ENCODE data around the gene CD48.
"Not testable (repeated sequence)": the region's sequence is repeated elsewhere in the genome, so short reads cannot be mapped to it uniquely, and the experiment has no call there.

CD48 gene

GRCh38 chr1:160718210-160718609 lies 6.6 kb upstream of the CD48 start:
- Histone ChIP-seq H3K27me3 (ENCODE audit: insufficient read depth, low read length, poor library complexity, severe bottlenecking) (no peaks in the 10 kb centered on the region), H4K20me1 (ENCODE audit: insufficient read depth, low read length, poor library complexity, severe bottlenecking) (no peaks in the 10 kb centered on the region), H3K4me3 (ENCODE audit: low read length, poor library complexity, severe bottlenecking) (no peak overlapping the region)

GRCh38 chr1:160717306-160717705 lies 5.7 kb upstream of the CD48 start:
- Histone ChIP-seq H3F3A (ENCODE audit: low read depth) (no peaks in the 10 kb centered on the region), H3K9ac (ENCODE audit: low read depth, low read length, poor library complexity, severe bottlenecking) (no peak overlapping the region), H3K27me3 (ENCODE audit: insufficient read depth, low read length, poor library complexity, severe bottlenecking) (no peaks in the 10 kb centered on the region), H3K4me1 (ENCODE audit: insufficient read depth, low read length, poor library complexity, severe bottlenecking) (peaks cover 21% of the 10 kb centered on the region), H3K9me2 (replicated peaks; ENCODE audit: low read depth, low read length) (no peaks in the 10 kb centered on the region), H4K20me1 (ENCODE audit: insufficient read depth, low read length, poor library complexity, severe bottlenecking) (no peaks in the 10 kb centered on the region), H3K79me2 (ENCODE audit: insufficient read depth, low read length) (no peaks in the 10 kb centered on the region), H3K4me2 (ENCODE audit: low read depth, low read length, poor library complexity, severe bottlenecking) (no peak overlapping the region), H3K9me3 (ENCODE audit: insufficient read depth, low read depth, low read length) (no peaks in the 10 kb centered on the region), H2AFZ (ENCODE audit: low read length) (no peak overlapping the region), H3K36me3 (ENCODE audit: insufficient read depth, low read length) (no peaks in the 10 kb centered on the region), H3K4me3 (ENCODE audit: low read length, poor library complexity, severe bottlenecking) (no peak overlapping the region)
- TF ChIP-seq CTCF (conservative IDR thresholded peaks at IDR 0.05; ENCODE audit: low read length) (no peak), EZH2phosphoT487 (IDR thresholded peaks at IDR 0.05; ENCODE audit: borderline replicate concordance) (no peak)

More at GRCh38 chr1:160718210-160718609, 6.6 kb upstream of the CD48 start:
- Histone ChIP-seq H3K9ac (ENCODE audit: low read depth, low read length, poor library complexity, severe bottlenecking) (no peak overlapping the region), H3K36me3 (ENCODE audit: insufficient read depth, low read length) (no peaks in the 10 kb centered on the region), H3K9me2 (replicated peaks; ENCODE audit: low read depth, low read length) (no peaks in the 10 kb centered on the region), H2AFZ (ENCODE audit: low read length) (no peak overlapping the region), H3K4me2 (ENCODE audit: low read depth, low read length, poor library complexity, severe bottlenecking) (no peak overlapping the region), H3K79me2 (ENCODE audit: insufficient read depth, low read length) (no peaks in the 10 kb centered on the region), H3K9me3 (ENCODE audit: insufficient read depth, low read depth, low read length) (no peaks in the 10 kb centered on the region), H3K4me1 (ENCODE audit: insufficient read depth, low read length, poor library complexity, severe bottlenecking) (peaks cover 20% of the 10 kb centered on the region), H3F3A (ENCODE audit: low read depth) (no peaks in the 10 kb centered on the region)
- TF ChIP-seq CTCF (conservative IDR thresholded peaks at IDR 0.05; ENCODE audit: low read length): no peak
- no peak for TF ChIP-seq EZH2phosphoT487 (IDR thresholded peaks at IDR 0.05; ENCODE audit: borderline replicate concordance)

GRCh38 chr1:160716013-160716412 lies 4.4 kb upstream of the CD48 start:
- Histone ChIP-seq H3K4me2 (ENCODE audit: low read depth, low read length, poor library complexity, severe bottlenecking) (no peak overlapping the region), H3K9ac (ENCODE audit: low read depth, low read length, poor library complexity, severe bottlenecking) (no peak overlapping the region), H3K9me3 (ENCODE audit: insufficient read depth, low read depth, low read length) (no peaks in the 10 kb centered on the region), H3K27me3 (ENCODE audit: insufficient read depth, low read length, poor library complexity, severe bottlenecking) (no peaks in the 10 kb centered on the region), H2AFZ (ENCODE audit: low read length) (no peak overlapping the region), H3K4me1 (ENCODE audit: insufficient read depth, low read length, poor library complexity, severe bottlenecking) (peaks cover 30% of the 10 kb centered on the region), H3K79me2 (ENCODE audit: insufficient read depth, low read length) (peaks cover 3% of the 10 kb centered on the region; the same call in 1 of the 2 replicates), H3K36me3 (ENCODE audit: insufficient read depth, low read length) (no peaks in the 10 kb centered on the region), H3F3A (ENCODE audit: low read depth) (0 out of 2 replicates have a peak, but pooled peaks cover under 1% of the 10 kb centered on the region), H3K9me2 (replicated peaks; ENCODE audit: low read depth, low read length) (no peaks in the 10 kb centered on the region), H4K20me1 (ENCODE audit: insufficient read depth, low read length, poor library complexity, severe bottlenecking) (no peaks in the 10 kb centered on the region), H3K4me3 (ENCODE audit: low read length, poor library complexity, severe bottlenecking) (no peak overlapping the region)
- TF ChIP-seq EZH2phosphoT487 (IDR thresholded peaks at IDR 0.05; ENCODE audit: borderline replicate concordance) (no peak), CTCF (conservative IDR thresholded peaks at IDR 0.05; ENCODE audit: low read length) (no peak)

GRCh38 chr1:160714034-160714648 lies 2.5 kb upstream of the CD48 start:
- not testable (repeated sequence) for H2AFZ ChIP-seq (ENCODE audit: low read length); H3K9me3 ChIP-seq (ENCODE audit: insufficient read depth, low read depth, low read length); H3K9me2 ChIP-seq (replicated peaks; ENCODE audit: low read depth, low read length); H3K36me3 ChIP-seq (ENCODE audit: insufficient read depth, low read length); H3K4me3 ChIP-seq (ENCODE audit: low read length, poor library complexity, severe bottlenecking); H3K9ac ChIP-seq (ENCODE audit: low read depth, low read length, poor library complexity, severe bottlenecking); H3F3A ChIP-seq (ENCODE audit: low read depth); H3K4me2 ChIP-seq (ENCODE audit: low read depth, low read length, poor library complexity, severe bottlenecking); H4K20me1 ChIP-seq (ENCODE audit: insufficient read depth, low read length, poor library complexity, severe bottlenecking); H3K27me3 ChIP-seq (ENCODE audit: insufficient read depth, low read length, poor library complexity, severe bottlenecking)
- Histone ChIP-seq H3K4me1 (ENCODE audit: insufficient read depth, low read length, poor library complexity, severe bottlenecking) (peaks cover 46% of the 10 kb centered on the region), H3K79me2 (ENCODE audit: insufficient read depth, low read length) (peaks cover 22% of the 10 kb centered on the region)
